GM18520 (cell line): ENCODE results near the gene TSC22D1.
"Not testable (repeated sequence)": the region's sequence is repeated elsewhere in the genome, so short reads cannot be mapped to it uniquely, and the experiment has no call there.

Experiments used
- ATAC-seq: cut with Tn5 transposase; IDR thresholded peaks from one replicate; pipeline ENCODE4 v1.9.1; 2021; ENCODE audit not compliant: unreplicated experiment

TSC22D1 gene

DNA sequence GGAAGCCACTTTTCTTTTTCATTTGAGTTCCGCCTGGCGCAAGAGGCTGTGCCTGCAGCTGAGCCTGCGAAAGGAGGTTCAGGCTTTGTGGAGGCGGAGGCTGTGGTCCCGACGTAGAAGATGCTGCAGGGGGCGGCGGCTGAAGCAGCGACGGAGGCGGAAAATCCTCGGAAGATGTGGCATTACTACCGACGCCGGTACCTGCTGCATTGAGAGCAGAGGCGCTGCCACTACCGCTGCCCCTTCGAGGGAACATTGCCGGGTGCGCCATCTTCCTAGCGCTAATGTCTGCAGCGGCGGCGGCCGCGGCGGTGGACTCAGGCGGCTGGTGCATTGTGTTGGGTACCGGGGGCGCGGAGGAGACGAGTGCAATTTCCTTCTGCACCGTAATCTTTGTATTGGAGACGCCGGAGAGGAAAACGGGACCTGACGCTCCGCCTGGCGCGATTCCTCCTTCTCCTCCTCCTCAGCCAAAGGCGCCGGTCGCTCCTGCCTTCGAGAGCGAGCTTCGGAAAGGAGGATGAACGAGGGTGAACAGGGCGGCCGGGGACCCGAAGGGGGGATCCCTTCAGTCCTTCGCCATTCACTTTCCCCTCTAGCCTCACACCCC is at the start of gene TSC22D1:
Gene TSC22D1 (minus strand): TSS at position 590 of the 610 bp plus-strand sequence. CDS start 256 bp downstream, at position 334.
- ATAC-seq: no peak

DNA sequence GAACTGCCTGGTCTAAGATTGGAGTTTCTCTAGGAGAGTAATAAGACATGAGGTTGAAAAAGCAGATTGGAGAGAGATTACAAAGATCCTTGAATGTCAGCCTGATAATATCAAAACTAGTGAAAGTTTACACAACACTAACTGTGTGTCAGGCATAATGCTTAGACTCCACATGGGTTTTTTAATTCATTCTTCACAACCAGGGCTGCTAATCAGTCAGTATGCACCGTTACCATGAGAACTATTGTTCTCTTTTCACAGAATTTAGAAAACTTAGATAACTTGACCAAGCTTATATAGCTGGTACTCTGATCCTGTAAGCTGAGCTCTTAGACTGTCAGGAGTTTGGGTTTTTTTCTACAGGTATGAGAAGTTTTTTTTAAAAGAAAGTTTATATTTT is 46.6 kb upstream of the TSC22D1 start:
- ATAC-seq: no peak

DNA sequence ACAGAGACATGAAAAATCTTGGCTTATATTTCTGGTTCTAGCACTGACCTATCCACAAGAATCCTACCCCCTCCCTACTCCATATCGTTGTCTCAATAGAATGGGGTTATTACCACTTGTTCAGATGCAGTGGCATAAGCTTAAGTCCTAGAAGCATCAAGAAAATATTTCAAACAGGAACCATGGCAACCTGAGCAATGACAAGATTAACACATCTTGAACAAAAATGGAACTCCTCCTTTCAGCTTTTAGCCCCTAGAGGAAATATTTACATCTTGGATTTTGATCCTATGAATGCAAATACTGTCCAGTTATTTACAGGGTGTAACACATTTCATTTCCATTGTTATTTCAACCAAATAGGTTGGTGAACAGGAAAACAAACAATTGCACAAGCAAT is 46.1 kb upstream of the TSC22D1 start:
- ATAC-seq: no peak

DNA sequence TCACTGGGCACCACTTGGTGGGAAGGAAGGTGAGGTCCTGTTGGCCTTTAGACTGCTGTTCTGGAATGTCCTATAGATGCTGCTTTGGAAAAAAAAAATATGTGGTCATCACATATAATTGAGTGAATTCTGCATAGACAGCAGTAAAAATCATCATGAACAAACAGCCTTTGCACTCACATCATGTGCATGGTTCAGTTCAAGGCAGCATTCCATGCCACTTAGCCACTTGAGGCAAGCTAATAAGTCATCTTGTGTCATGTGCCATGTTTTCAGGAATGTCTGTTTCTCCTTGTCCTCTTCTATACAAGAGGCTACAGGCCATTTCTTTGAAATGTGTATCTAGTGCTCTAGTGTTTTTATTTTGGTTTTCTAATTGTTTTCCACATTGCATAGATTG is 43.9 kb upstream of the TSC22D1 start:
- no peak for ATAC-seq

DNA sequence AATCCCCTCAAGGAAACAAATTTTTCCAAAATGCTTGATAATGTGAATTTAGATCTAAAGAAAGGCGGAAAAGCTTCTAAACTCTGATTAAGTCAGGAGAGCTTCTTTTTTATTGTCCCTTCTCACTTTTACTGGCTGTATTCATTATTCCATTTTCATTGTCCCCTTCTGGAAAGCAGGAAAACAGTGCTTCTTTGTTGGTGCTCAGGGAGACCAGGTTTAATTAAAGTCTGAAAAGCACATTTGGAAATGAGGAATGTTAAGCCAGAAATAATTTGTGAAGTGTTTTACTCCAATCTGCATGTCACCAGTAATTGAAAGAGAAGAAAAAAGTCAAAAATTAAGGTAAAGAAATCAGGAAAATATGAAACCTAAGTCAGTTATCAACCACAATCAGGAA is 43.5 kb upstream of the TSC22D1 start:
- ATAC-seq: no peak

DNA sequence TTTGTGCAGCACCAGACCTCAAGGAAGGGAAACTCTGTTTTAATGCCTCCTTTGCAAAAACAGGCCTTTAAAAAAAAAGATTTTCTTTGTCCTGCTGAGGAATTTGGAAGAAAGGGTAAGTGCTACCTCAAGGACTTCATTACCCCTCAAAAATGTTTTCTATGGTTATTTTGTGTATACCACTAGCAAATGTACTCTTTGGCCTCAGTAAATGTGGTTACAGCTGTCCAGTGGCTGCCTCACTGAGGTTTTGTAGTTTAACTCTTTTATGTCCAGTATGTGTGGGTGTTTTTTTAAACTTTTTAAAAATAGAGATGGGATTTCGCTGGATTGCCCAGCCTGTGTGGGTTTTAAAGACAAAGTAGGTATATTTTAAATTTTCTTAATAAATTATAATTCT is 42.2 kb upstream of the TSC22D1 start:
- ATAC-seq: no peak

DNA sequence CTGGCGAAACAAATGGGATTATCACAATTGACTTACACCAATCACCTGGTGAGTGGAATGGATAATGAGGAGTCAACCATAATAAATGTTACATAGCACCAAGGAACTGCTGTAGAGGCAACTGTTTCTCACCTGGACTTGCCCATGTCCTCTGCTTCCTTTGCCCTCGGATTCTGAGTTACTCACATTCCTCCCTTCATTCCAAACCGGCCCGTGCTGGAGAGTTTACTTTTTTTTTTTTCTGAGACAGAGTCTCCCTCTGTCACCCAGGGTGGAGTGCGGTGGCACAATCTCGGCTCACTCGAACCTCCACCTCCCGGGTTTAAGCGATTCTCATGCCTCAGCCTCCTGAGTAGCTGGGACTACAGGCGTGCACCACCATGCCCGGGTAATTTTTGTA is 41.5 kb upstream of the TSC22D1 start:
- ATAC-seq: no peak

DNA sequence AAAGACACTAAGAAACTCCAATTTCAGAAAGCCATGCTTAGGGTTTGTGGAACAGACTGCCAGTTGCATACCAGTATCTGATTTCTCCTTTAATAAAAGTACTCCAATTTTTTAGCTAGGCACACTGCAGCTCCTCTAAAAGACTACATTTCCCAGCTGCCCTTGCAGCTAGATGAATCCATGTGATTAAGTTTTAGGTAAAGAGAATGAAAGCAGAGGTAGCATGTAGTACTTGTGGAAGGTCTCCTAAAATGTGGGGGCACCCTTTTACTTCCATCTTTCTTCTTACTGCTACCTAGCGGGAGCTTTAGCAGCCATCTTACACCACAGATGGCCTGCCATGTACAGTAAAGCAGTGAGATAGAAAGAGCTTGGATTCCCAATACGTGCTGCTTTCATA is 33.0 kb upstream of the TSC22D1 start:
- ATAC-seq: no peak

DNA sequence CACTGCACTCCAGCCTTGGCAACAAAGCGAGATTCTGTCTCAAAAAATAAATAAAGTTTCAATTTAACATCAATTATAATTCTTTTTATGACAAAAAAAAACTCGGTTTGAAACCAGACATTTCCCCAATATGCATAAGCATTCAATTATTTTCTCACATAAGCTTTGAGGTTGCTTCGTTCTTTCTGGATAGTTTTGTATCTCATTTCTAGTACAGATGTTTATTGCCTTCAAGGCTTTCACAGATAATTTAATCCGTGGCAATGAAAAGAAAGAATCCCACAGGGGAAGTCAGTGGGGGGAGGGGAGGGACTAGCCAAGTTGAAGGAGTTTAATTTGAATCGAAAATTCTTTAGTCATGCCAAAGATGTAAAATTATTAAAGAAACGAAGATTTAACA is 29.6 kb upstream of the TSC22D1 start:
- ATAC-seq: no peak

DNA sequence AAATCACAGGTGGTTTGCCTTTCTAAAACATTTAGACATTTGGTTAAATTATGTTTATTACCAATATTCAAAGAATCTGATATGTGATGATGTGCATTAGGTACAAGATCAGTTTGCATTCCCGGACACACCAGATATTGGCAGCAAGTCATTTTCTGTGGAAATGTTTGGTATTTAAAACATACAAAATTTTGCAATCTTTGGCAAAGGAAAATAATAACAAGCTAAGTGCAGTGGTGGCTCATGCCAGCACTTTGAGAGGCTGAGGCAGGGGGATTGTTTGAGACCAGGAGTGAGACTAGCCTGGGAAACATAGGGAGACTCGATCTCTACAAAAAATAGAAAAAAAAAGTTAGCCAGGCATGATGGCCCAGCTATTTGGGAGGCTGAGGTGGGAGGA is 29.1 kb upstream of the TSC22D1 start:
- ATAC-seq: no peak

DNA sequence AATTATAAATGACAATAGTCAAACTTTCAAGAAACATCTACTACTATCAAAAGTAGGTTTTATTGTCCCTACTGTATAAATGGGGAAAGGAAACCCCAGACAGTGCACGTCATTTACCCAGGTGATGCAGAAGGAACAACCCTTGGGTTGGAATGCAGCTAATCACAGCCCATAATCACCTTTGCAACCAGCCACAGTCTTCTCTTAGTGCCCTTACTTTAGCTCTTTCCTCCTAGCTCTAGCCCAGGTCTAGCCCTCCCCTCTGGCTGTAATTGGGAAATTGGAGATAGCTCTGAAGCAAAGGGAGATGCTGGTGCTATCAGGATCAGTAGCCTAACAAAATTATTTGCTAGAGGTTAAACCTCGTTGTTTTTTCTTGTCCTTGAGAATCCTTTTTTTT is 25.5 kb upstream of the TSC22D1 start:
- ATAC-seq: no peak

DNA sequence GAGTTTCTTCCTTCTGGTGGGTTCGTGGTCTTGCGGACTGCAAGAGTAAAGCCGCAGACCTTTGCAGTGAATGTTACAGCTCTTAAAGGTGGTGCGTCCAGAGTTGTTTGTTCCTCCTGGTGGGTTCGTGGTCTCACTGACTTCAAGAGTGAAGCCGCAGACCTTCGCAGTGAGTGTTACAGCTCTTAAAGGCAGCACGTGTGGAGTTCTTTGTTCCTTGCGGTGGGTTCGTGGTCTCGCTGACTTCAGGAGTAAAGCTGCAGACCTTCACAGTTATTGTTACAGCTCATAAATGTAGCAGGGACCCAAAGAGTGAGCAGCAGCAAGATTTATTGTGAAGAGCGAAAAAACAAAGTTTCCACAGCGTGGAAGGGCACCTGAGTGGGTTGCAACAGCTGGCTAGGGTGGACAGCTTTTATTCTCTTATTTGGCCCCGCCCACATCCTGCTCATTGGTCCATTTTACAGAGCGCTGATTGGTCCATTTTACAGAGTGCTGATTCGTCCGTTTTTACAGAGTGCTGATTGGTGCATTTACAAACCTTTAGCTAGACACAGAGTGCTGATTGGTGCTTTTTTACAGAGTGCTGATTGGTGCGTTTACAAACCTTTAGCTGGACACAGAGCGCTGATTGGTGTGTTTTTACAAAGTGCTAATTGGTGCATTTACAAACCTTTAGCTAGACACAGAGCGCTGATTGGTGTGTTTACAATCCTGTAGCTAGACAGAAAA is 17.9 kb upstream of the TSC22D1 start:
- ATAC-seq: not testable (repeated sequence)

DNA sequence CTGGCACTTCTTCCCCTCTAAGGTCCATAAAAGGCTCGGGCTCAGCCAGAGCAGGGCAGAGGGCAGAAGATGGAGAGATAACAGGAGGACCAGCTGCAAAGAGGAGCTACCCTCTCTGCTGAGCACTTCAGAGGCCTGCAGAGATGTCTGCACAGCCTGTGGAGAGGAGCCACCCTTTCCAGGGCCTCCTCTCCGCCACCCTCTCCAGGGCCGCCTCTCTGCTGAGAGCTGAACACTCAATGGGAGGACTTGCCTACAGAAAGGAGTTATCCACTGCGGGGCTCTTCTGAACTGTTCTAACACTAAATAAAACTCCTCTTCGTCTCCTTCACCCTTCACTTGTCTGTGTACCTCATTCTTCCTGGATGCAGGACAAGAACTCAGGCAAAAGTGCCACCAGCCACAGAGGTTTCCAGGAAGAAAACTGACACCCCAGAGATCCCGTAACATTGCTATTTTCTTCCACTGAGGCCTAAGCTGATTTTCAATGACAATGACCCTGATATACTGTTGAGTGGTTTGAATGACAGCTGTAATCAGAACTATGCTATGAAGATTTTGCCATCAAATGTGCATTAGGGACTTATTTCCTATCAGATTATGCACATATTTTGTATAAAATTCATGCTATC is 16.2 kb upstream of the TSC22D1 start:
- no peak for ATAC-seq

DNA sequence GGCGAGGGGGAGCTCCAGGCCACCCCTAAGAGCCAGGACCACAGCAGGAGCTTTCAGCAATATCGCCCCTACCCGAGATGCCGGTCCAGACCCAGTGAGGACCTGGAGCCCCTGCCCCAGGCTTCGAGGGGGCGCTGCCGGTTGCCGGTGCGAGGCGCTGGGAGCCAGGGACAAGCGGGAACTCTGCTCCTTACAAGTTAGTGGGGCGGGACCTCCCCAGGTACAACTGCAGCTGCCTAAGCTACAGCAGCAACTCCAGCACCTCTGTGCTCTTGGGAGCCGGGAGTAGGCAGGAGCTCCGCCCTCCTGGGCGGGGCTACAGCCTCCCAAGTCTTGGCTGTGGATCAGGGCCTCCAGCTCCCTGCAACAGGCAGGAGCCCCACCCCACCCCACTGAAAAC is 15.2 kb upstream of the TSC22D1 start:
- no peak for ATAC-seq

DNA sequence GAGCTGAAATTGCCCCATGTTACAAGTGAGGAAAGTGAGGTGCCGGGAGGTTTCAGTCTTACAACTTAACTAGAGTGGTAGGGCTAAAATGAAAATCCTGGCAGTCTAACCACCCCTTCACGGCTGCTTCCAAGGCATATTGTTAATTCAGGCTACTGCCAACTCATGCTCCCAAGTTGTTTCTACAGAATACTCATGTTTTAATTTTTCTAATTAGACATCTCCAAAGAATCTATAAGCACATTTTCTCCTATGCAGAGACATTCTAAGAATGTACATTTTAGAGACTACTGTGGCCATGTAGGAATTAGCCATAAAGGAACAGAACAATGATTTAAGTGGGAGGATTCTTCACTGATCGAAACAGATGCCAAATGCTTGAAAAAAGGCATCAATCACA is 7.0 kb upstream of the TSC22D1 start:
- ATAC-seq: no peak

DNA sequence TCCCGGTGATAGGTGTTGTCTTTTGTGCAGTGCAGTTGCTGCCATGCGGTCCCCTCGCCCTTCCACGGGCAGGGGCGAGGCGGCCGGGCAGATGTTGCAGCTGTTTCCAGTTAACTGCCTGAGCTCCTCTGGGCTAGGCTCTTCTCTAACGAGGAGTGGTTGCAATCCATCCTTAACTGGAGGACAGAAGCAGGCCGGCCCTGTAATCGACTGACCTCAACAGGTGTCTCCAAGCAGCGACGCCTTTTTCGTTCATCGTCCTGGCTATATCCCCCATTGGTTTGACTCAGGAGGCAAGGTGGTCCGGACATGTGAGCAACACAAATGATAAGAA is 1.9 kb upstream of the TSC22D1 start:
- no peak for ATAC-seq

DNA sequence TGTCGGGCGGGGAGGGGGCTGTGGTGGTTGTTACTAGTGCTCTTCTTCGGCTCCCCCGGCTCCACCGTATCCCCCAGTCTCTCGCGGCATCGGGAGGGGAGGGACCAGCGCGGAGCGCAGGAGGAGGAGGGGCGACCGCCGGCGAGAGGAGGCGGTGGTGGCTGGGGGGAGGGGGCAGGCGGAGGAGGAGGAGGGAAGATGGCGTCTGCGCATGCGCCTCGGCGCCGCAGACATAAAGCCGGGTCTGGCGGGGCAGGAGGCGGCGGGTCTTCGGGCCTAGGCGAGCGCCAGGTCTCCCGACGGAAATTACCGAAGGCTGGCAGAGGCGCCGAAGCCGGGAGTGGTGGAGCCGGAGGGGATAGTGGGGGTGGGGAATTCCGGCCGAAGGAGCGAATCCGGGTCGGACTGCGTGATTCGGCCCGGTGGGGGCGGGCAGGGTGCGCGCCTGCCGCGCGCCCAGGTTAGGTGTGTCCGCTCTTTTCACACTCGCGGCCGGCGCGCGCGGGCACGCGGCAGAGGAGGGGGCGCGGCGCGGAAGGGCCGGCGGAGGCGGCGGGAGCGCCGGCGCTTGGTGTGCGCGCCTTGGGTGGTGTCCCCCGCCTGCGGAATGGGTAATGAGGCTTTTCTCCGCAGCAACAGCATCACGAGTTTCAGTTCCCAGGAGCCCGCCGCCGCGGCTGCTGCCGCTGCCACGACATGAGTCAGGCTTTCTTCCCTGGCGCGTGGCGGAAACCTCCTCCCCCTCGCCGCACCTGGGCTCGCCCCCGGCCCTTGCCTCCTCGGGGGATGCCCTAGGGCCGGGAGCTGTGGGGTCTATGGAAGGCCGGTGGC is 1.3 kb upstream of the TSC22D1 start:
- peak; percentile 71 for ATAC-seq

DNA sequence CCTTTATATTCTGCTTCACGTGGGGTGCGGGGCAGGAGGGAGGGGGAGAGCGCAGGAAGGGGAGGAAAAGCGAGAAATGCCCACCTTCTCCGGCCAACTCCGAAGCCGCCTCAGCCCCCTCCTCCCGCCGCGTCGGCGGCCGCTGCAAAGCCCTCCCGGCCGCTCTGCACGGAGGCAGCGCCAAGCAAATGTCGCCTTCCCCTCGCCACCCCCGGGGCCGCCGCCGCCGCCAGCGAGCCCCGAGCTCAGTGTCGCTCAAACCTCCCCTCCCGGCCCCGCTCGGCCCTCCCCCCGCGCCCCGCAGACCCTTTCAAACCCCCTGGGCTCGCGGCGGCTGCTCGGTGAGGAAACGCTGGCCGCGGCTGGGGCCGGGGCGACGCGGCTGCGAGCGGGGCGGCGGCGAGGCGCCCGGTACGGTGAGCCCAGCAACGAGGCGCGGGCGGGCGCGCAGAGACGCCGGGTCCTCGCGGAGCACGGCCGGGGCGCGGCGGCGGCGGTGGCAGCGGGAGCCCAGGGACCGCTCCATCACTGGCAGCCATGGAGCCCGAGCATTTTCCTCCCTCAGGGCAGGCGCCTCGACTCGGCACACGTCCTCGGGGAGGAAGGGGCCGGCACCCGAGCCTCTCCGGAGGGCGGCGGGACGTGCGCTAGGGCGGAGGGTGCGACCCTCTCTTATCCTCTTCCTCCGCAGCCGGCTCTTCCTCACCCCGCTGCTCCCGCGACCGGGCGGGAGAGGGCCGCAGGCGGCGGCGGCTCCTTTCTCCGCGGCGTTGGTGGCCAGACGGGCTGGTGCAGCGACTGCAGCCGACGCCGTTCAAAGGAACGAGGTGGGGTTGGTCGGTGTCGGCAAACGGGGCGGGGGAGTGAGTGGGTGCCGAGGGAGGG is 463 bp upstream of the TSC22D1 start:
- ATAC-seq: peak; percentile 5

DNA sequence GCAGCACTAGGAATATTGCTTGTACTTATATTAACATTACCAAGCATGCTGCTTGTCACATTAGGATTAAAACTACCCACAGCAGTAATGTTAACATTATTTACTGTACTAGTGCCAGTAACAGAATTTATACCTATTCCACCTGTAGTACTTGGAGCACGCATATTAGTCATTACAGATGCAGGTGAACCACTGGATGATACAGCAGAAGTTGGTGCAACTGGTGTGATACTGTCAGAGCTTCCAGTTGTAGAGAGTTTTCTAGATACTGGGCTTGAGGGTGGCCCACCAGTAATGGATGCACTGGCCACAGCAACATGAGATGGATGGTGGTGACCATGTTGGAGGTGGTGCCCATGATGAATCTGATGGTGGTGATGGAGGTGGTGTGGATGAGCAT is 1.1 kb downstream of the TSC22D1 start:
- no peak for ATAC-seq

DNA sequence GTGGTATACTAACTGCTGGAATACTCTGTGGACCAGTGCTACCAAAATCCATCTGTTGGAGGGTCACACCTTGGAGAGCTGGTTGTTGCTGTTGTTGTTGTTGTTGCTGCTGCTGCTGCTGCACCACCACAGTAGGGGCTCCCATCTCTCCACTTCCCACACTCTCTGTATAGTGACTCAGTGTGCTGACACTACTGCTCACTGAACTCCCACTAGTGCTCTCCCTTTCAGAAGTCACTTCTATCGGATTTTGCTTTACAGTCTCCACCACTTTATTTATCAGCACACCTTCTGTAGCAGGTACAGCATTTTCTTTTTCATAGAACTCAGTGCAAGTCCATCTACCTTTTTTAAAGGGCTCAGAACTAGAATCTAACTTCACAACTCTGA is 1.7 kb downstream of the TSC22D1 start:
- ATAC-seq: no peak
